ENCODE measurements around the gene ADGRD1.

The ADGRD1 gene

DNA sequence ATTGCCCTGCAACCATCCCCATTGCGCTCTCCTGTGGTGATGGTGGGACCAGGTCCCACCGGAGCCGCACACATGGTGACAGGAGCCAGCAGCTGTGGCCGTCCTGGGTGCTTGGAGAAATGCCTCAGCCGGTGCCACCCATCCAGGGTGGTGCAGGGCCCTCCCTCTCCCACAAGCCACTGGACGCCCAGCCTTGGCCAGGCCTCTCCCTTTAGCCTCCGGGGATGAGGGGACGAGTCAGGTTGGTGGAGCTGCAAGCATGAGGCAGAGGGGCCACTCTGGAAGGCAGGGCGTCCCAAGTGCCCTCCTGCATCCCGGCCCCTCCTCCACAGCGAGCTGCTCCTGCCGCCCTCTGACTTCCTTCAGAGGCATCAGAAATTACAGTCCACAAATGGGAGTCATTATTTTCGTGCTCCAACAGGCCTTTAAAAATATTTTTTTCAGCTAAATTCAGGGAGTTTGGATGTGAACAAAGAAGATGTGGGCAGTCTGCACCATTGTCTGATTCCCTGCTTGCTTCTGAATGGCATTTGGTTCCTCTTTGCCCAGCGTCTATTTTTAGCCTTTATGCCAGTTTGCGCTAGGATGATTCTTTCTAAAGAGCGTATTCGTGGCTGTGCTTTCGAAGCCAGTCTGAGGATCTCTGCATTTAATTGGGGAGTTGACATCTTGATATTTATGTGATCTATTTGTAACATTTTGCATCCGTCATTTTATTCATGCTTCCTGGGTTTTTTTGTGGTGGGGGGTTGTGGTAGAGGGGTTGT lies 189.4 kb downstream of the ADGRD1 start:
- no peak for TF ChIP-seq CTCF (IDR thresholded peaks at IDR 0.05; ENCODE audit: low read depth, low read length)
- H3K4me3 ChIP-seq (ENCODE audit: low read depth, low read length): no peak overlapping the region

- H3K4me3 ChIP-seq (ENCODE audit: low read depth, low read length): no peak overlapping the region
- TF ChIP-seq CTCF (IDR thresholded peaks at IDR 0.05; ENCODE audit: low read depth, low read length): no peak
Measured at GRCh38 chr12:131146173-131146675, 192.5 kb downstream of the ADGRD1 start.

- no peak overlapping the region for H3K4me3 ChIP-seq (ENCODE audit: low read depth, low read length)
- no peak for TF ChIP-seq CTCF (IDR thresholded peaks at IDR 0.05; ENCODE audit: low read depth, low read length)
Measured at GRCh38 chr12:131147293-131147692, 193.6 kb downstream of the ADGRD1 start.

- TF ChIP-seq CTCF (IDR thresholded peaks at IDR 0.05; ENCODE audit: low read depth, low read length): no peak
- no peak overlapping the region for H3K4me3 ChIP-seq (ENCODE audit: low read depth, low read length)
Measured at GRCh38 chr12:131147894-131148293, 194.2 kb downstream of the ADGRD1 start.

GRCh38 chr12:131151558-131152345 lies 198.0 kb downstream of the ADGRD1 start:
- no peak overlapping the region for H3K4me3 ChIP-seq (ENCODE audit: low read depth, low read length)
- no peak for TF ChIP-seq CTCF (IDR thresholded peaks at IDR 0.05; ENCODE audit: low read depth, low read length)

DNA sequence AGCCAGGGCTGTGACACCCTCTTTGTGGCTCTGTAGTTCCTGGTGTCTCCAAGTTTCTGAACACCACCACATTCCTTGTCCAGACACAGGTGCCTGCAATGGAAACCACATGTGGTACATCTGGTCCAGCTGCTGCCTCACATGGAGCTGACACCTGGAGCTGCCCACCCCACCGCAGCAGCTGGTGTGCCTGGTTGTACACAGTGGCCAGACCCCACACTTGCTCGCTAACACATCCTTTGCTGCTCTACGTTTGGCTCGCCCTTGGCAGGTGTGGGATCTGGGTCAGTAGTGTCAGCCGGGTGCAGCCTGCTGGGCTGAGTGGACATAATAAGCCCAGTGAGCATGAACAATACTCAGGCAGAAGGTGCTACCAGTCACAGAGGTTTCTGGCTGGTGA lies 198.9 kb downstream of the ADGRD1 start:
- TF ChIP-seq CTCF (IDR thresholded peaks at IDR 0.05; ENCODE audit: low read depth, low read length): no peak
- no peak overlapping the region for H3K4me3 ChIP-seq (ENCODE audit: low read depth, low read length)

GRCh38 chr12:131153016-131153415 lies 199.3 kb downstream of the ADGRD1 start:
- no peak overlapping the region for H3K4me3 ChIP-seq (ENCODE audit: low read depth, low read length)
- TF ChIP-seq CTCF (IDR thresholded peaks at IDR 0.05; ENCODE audit: low read depth, low read length): no peak

Data from WI38 (cell line).